GM06990 (cell line): ENCODE results near the gene OR10H4.

Source experiments
- DNase-seq: peaks from one replicate; pipeline ENCODE4 v3.0.0-alpha.2; 2011; ENCODE audit not compliant: insufficient read length; ENCODE audit errors: extremely low read depth
- H3K27me3 ChIP-seq: replicated peaks from 2 replicates; pipeline ENCODE4 v1.6.0; 2011; ENCODE audit warnings: low read length; ENCODE audit not compliant: control insufficient read depth, insufficient read depth
- H3K36me3 ChIP-seq: 2 replicates; pipeline ENCODE4 v1.5.1; 2011; ENCODE audit warnings: low read length; ENCODE audit not compliant: control insufficient read depth, insufficient read depth
- H3K4me3 ChIP-seq: replicated peaks from 2 replicates; pipeline ENCODE4 v1.5.1; 2011; ENCODE audit warnings: low read depth, mild to moderate bottlenecking, control low read depth, low read length
- TF ChIP-seq, protein P1 (sequence below): IDR thresholded peaks from 2 replicates; pipeline ENCODE4 v1.5.1; 2011; ENCODE audit warnings: low read length, control low read depth, mild to moderate bottlenecking, inconsistent platforms; ENCODE audit not compliant: insufficient read depth, poor library complexity, severe bottlenecking

Gene OR10H4

DNA sequence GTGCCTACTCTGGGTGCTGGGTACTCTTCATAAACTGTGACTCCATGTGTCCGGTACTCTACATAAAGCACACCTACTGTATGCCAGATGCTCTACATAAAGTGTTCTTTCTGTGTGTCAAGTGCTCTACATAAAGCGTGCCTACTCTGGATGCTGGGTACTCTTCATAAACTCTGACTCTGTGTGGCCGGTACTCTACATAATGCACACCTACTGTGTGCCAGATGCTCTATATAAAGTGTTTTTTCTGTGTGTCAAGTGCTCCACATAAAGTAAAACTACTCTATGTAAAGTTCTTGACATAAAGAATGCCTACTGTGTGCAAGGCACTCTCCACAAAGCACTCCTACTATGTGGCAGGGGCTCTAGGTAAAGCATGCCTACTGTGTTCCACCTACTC is 12.6 kb upstream of the OR10H4 start:
- H3K27me3 ChIP-seq: no peaks in the 10 kb centered on the region
- TF ChIP-seq, protein P1, sequence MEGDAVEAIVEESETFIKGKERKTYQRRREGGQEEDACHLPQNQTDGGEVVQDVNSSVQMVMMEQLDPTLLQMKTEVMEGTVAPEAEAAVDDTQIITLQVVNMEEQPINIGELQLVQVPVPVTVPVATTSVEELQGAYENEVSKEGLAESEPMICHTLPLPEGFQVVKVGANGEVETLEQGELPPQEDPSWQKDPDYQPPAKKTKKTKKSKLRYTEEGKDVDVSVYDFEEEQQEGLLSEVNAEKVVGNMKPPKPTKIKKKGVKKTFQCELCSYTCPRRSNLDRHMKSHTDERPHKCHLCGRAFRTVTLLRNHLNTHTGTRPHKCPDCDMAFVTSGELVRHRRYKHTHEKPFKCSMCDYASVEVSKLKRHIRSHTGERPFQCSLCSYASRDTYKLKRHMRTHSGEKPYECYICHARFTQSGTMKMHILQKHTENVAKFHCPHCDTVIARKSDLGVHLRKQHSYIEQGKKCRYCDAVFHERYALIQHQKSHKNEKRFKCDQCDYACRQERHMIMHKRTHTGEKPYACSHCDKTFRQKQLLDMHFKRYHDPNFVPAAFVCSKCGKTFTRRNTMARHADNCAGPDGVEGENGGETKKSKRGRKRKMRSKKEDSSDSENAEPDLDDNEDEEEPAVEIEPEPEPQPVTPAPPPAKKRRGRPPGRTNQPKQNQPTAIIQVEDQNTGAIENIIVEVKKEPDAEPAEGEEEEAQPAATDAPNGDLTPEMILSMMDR: no peak
- no peak for DNase-seq
- H3K36me3 ChIP-seq: no peaks in the 10 kb centered on the region
- no peak overlapping the region for H3K4me3 ChIP-seq

DNA sequence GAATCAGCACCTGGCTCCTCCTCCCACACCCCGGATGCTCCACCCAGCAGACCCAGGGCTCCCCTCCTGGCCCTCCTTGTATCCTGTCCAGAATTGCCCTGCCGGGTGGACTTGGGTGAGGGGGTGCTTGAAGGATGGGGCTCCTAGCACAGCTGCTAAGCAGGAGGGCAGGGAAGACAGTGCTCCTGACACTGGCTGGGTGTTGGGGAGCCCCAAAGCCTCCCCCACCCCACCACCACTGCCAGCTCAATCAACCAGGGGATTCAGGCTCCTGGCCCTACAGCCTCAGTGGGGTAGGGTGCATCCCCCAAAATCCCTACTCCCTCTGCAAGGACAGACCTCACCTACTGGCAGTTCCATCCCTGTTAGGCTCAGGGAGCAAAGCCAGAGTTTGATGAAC is 11.9 kb upstream of the OR10H4 start:
- TF ChIP-seq, protein P1: no peak
- Histone ChIP-seq H3K4me3 (no peak overlapping the region), H3K27me3 (no peaks in the 10 kb centered on the region), H3K36me3 (no peaks in the 10 kb centered on the region)
- no peak for DNase-seq

DNA sequence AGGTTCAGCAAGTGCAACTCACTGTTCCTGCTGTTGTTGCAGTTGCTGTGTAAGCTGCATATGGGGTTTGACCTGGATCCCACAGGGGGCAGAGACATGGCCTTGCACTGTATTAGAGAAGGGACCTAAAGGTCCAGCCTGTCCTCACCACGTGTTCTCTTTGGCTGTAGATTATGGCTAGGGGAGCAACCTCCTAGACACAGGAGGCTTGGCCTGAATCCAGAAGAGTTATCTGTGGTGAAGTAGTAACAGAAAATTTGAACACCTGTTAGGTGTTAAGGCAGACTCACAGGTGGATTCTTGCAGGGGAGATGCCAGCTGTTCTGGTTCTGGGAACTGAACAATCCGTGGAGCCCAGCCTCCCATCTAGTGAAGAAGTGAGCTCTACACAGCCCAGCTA is 11.0 kb upstream of the OR10H4 start:
- Histone ChIP-seq H3K4me3 (no peak overlapping the region), H3K36me3 (no peaks in the 10 kb centered on the region), H3K27me3 (no peaks in the 10 kb centered on the region)
- DNase-seq: no peak
- TF ChIP-seq, protein P1: no peak

DNA sequence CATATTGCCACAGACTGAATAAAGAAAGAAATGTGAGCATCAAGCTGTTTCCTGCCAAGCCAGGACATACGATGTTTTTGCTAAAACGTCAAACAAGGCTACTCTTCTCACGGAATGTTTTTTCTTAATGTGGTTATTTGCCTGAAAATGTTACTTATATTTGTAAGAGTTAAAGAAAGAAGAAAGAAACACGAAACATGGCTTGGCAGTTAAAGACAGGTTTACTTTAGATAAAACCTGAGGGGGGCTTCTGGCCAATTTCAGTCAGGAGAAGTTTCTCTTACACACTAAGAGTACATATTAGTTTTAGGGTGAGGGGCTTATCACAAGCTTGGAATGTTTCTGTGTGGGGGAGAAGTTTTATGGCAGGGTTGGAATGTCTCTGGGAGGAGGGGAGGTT is 4.4 kb upstream of the OR10H4 start:
- Histone ChIP-seq H3K4me3 (no peak overlapping the region), H3K27me3 (no peaks in the 10 kb centered on the region), H3K36me3 (no peaks in the 10 kb centered on the region)
- DNase-seq: no peak
- TF ChIP-seq, protein P1: no peak

DNA sequence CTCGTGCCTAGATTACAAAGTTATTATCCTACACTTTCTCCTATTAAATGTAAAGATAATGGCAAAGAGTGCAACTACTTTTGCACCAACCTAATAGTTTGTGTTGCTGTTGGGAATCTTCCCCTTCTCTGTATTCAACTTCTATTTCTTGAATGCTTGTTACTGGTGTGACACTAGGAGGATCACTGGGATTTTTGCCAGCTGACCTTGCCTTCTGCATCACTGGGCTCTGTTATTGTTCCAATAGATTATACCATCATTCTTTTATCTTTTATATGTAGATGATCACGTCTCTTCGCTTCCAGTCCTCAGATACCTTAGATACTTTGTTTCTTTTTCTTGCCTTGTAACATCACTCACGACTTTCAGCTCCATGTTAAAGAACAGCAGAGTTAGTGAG is 3.5 kb upstream of the OR10H4 start:
- TF ChIP-seq, protein P1: no peak
- Histone ChIP-seq H3K36me3 (no peaks in the 10 kb centered on the region), H3K4me3 (no peak overlapping the region), H3K27me3 (no peaks in the 10 kb centered on the region)
- DNase-seq: no peak

DNA sequence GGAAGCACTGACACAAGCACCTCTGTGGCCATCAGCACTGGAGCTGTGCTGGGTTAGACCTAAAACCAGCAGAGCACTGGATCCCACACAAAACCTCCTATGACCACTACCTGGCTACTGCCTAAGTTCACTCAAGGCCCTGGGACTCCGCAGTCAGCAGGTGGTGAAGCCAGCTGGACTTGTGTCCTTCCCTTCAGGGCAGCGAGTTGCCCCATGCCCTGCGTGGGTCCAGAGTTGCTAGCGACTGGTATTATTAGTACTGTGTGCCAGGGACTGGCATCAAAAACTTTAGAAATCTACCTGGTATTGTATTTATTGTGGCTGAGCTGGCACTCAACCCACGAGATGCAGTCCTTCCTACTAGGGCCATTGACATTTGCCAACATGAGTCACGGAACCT is 6.0 kb downstream of the OR10H4 start:
- TF ChIP-seq, protein P1: no peak
- Histone ChIP-seq H3K4me3 (no peak overlapping the region), H3K27me3 (no peaks in the 10 kb centered on the region), H3K36me3 (no peaks in the 10 kb centered on the region)
- DNase-seq: no peak
